GM12878 (cell line): Measurements from ENCODE around the gene ADARB1. TPM values are rescaled to one million over a fixed set of nuclear protein-coding genes. Genes with fewer than 3 reads are reported as not detected.

Source experiments
- ATAC-seq: fragments of 200-7000 bp; cut with Tn5 transposase; 3 replicates; pipeline ENCODE4 v1.9.1; 2020; ENCODE audit warnings: mild to moderate bottlenecking, moderate library complexity
- BruUV-seq: library from RNA; stranded (reverse); fragments of 400-500 nt; replicated peaks from 2 replicates; lab custom pipeline; 2021; lab: Mats Ljungman, UMichigan
- CTCF ChIA-PET: fragments of 300-600 bp; sonication (Branson Sonifier 250); formaldehyde crosslinking; extraction: SDS; loops from one replicate; lab custom pipeline; 2021; ENCODE audit warnings: inconsistent platforms; lab: Yijun Ruan, JAX
- POLR2A ChIA-PET: fragments of 350-600 bp; formaldehyde crosslinking; extraction: SDS; loops from one replicate; lab custom pipeline; 2021; ENCODE audit warnings: inconsistent platforms; lab: Charles Lee
- RAD21 ChIA-PET: fragments of 300-600 bp; sonication (Branson Sonifier 250); formaldehyde crosslinking; loops from one replicate; lab custom pipeline; 2023; ENCODE audit warnings: antibody characterized with exemption; ENCODE audit not compliant: unreplicated experiment; lab: Charles Lee
- SMC1A ChIA-PET: fragments of 300-600 bp; sonication (Branson Sonifier 250); formaldehyde crosslinking; loops from one replicate; lab custom pipeline; 2023; ENCODE audit not compliant: unreplicated experiment, uncharacterized antibody; lab: Charles Lee
- DNase-seq: peaks from one replicate; pipeline ENCODE4 v3.0.0-alpha.2; 2011; ENCODE audit warnings: low read depth, low spot score
- FAIRE-seq: peaks from 3 replicates; lab custom pipeline; 2011; peaks lifted over from hg19 to GRCh38; lab: Jason Lieb, UNC
- H2AFZ ChIP-seq: 2 replicates; pipeline ENCODE4 v1.6.0; 2011; ENCODE audit warnings: low read depth, low read length, control low read depth; ENCODE audit not compliant: control insufficient read depth
- H3K27ac ChIP-seq: 2 replicates; pipeline ENCODE4 v1.5.1; 2011; ENCODE audit warnings: control low read depth; ENCODE audit not compliant: control insufficient read depth, insufficient read depth
- H3K27me3 ChIP-seq, 2 experiments: replicated peaks in 1 of 2; 2 replicates each; pipeline versions ENCODE4 v1.6.0 to v1.6.1; 2011; ENCODE audit warnings: low read length in 1 of 2; ENCODE audit not compliant: control insufficient read depth in 2 of 2, insufficient read depth in 2 of 2
- H3K36me3 ChIP-seq, 2 experiments: 2 replicates each; pipeline ENCODE4 v1.5.1; 2011; ENCODE audit warnings: low read length in 1 of 2; ENCODE audit not compliant: control insufficient read depth in 2 of 2, insufficient read depth in 2 of 2
- H3K4me1 ChIP-seq: 2 replicates; pipeline ENCODE4 v1.6.1; 2011; ENCODE audit warnings: mild to moderate bottlenecking, low read length, moderate library complexity, mixed read lengths; ENCODE audit not compliant: control insufficient read depth, insufficient read depth
- H3K4me2 ChIP-seq: 2 replicates; pipeline ENCODE4 v1.6.0; 2011; ENCODE audit warnings: control low read depth; ENCODE audit not compliant: control insufficient read depth, insufficient read depth
- H3K4me3 ChIP-seq: fragments of 200-600 bp; sonication (generic); 2 replicates; pipeline ENCODE4 v1.5.1; 2016
- H3K79me2 ChIP-seq: 2 replicates; pipeline ENCODE4 v1.6.0; 2011; ENCODE audit warnings: low read length; ENCODE audit not compliant: control insufficient read depth, insufficient read depth
- H3K9ac ChIP-seq: 2 replicates; pipeline ENCODE4 v1.8.0; 2011; ENCODE audit warnings: low read length, control low read depth, mixed read lengths; ENCODE audit not compliant: control insufficient read depth, insufficient read depth
- H3K9me3 ChIP-seq: replicated peaks from 3 replicates; pipeline ENCODE4 v1.5.1; 2011; ENCODE audit warnings: mild to moderate bottlenecking, low read length; ENCODE audit not compliant: control insufficient read depth, insufficient read depth
- H4K20me1 ChIP-seq: 2 replicates; pipeline ENCODE4 v1.6.0; 2011; ENCODE audit not compliant: control insufficient read depth, insufficient read depth
- ASH2L ChIP-seq: fragments of 300-600, 200-600 bp; sonication (generic); IDR thresholded peaks from 2 replicates; pipeline ENCODE4 v1.6.1; 2017; ENCODE audit warnings: low read depth, mild to moderate bottlenecking, borderline replicate concordance
- BACH1 ChIP-seq: fragments of 450-650 bp; IDR thresholded peaks from 2 replicates; pipeline ENCODE4 v1.6.1; 2017; ENCODE audit warnings: mild to moderate bottlenecking, borderline replicate concordance
- BHLHE40 ChIP-seq, 2 experiments: fragments of 450-650 bp in 1 of 2; IDR thresholded peaks; 2 replicates each; pipeline ENCODE4 v1.6.1; 2011 to 2017; ENCODE audit warnings: low read depth in 2 of 2, borderline replicate concordance in 1 of 2, improper control_type of control experiment in 1 of 2, low read length in 1 of 2, mild to moderate bottlenecking in 1 of 2
- BMI1 ChIP-seq: fragments of 450-650 bp; IDR thresholded peaks from 2 replicates; pipeline ENCODE4 v1.6.1; 2016; ENCODE audit warnings: mild to moderate bottlenecking, moderate library complexity, borderline replicate concordance
- CTCF ChIP-seq, 3 experiments: IDR thresholded peaks in 2 of 3; conservative IDR thresholded peaks in 1 of 3; 2 replicates each; pipeline ENCODE4 v1.5.1; 2011; ENCODE audit warnings: low read depth in 3 of 3, low read length in 3 of 3, mild to moderate bottlenecking in 3 of 3, control low read depth in 2 of 3, moderate library complexity in 2 of 3, inconsistent platforms in 1 of 3, mixed read lengths in 1 of 3; ENCODE audit not compliant: control insufficient read depth in 2 of 3, insufficient read depth in 1 of 3; ENCODE audit errors: extremely low read depth in 1 of 3
- E2F4 ChIP-seq: IDR thresholded peaks from 2 replicates; pipeline ENCODE4 v1.6.1; 2012; ENCODE audit warnings: low read depth, low read length, improper control_type of control experiment
- E2F8 ChIP-seq: fragments of 450-650 bp; IDR thresholded peaks from 2 replicates; pipeline ENCODE4 v1.6.1; 2018; ENCODE audit warnings: mild to moderate bottlenecking, low read depth, moderate library complexity; ENCODE audit not compliant: partially characterized antibody
- KLF5 ChIP-seq: fragments of 450-650 bp; IDR thresholded peaks from 2 replicates; pipeline ENCODE4 v1.6.1; 2014; ENCODE audit warnings: mild to moderate bottlenecking; ENCODE audit not compliant: partially characterized antibody
- MAX ChIP-seq: IDR thresholded peaks from 2 replicates; pipeline ENCODE4 v1.6.1; 2012; ENCODE audit warnings: low read depth, low read length, improper control_type of control experiment
- NFYA ChIP-seq: IDR thresholded peaks from 2 replicates; pipeline ENCODE4 v1.6.1; 2011; ENCODE audit warnings: low read depth, mild to moderate bottlenecking, low read length, improper control_type of control experiment, borderline replicate concordance
- YBX1 ChIP-seq: fragments of 450-650 bp; IDR thresholded peaks from 2 replicates; pipeline ENCODE4 v1.6.1; 2016; ENCODE audit warnings: antibody characterized with exemption
- ZNF274 ChIP-seq: IDR thresholded peaks from one replicate; pipeline ENCODE4 v1.8.0; 2011; ENCODE audit not compliant: insufficient read length, insufficient read depth
- WGBS: methylation state at CpG from one replicate; pipeline ENCODE4 v1.1.6; 2016; ENCODE audit warnings: low lambda C conversion rate; ENCODE audit not compliant: insufficient replicate concordance, insufficient coverage; ENCODE audit errors: missing lambda C conversion rate; 5-methylcytosine and 5-hydroxymethylcytosine counted together
- in situ Hi-C: fragments of 300-500 bp; cut with MboI; formaldehyde crosslinking; loops from 9 replicates; pipeline ENCODE4 v1.14.3; 2018; ENCODE audit warnings: mixed read lengths
- intact Hi-C: fragments of 100-400 bp; cut with micrococcal nuclease; formaldehyde crosslinking; loops from one replicate; pipeline ENCODE4 v1.14.2; 2022; ENCODE audit not compliant: unreplicated experiment
- polyA plus RNA-seq, 11 experiments: library from polyadenylated mRNA; depleted of rRNA in 4 of 11; unstranded in 6 of 11; stranded (reverse) in 5 of 11; fragments of >200 nt; fragmentation: Nextera tagmentation in 4 of 11; fragmentation: Illumina TruSeq in 1 of 11; extraction: Ambion mirVana in 4 of 11; extraction: Trizol in 1 of 11; gene quantifications; 1 replicate in 1 of 11; 2 replicates in 10 of 11; pipeline versions ENCODE4 v1.2.1 to v1.2.3, GENCODE V29; 2011 to 2016; ENCODE audit warnings: inconsistent platforms in 2 of 11, missing spikeins in 2 of 11, low read depth in 1 of 11
- total RNA-seq, 4 experiments: library from RNA; depleted of rRNA in 3 of 4; stranded (reverse); fragments of >200 nt in 3 of 4; fragmentation: Illumina TruSeq in 1 of 4; extraction: Trizol in 1 of 4; gene quantifications; 2 replicates each; pipeline versions ENCODE4 v1.2.1 to v1.2.3, GENCODE V29; 2013 to 2021

Gene ADARB1
- total and polyA plus RNA-seq, 10 of the 15 experiments (the other 5 are each of a cell fraction or from before 2014, with no cell fraction given), result 5.7 to 61.7 (median 25.3) TPM

GRCh38 chr21:45109831-45110492 lies 35.6 kb downstream of the ADARB1 start (continued):
- TF ChIP-seq BACH1, result peak; percentile 52; the same call in 1 of the 2 replicates

- intact Hi-C loops, result loop anchor here (2.0 kb wide), 1 partner anchor 14 kb away; no protein-coding TSS in a partner anchor
- H3K27me3 ChIP-seq, result no peaks in the 10 kb centered on the region; a peak in 1 of 4 replicates
- H3K4me3 ChIP-seq, result peak overlapping the region; percentile 54
- in situ Hi-C loops, result no loop called here
- DNase-seq (no peak), FAIRE-seq (no peak), ATAC-seq (peak; percentile 73)
- RAD21 ChIA-PET, result interaction anchor here (1.0 to 4.1 kb wide), 9 partner anchors 9 to 236 kb away, joined by 3 to 98 read pairs (median 4); no protein-coding TSS in a partner anchor
- H3K36me3 ChIP-seq, result no peaks in the 10 kb centered on the region
- no peaks in the 10 kb centered on the region; the same call in 1 of the 2 replicates for H4K20me1 ChIP-seq
- peaks cover 8% of the 10 kb centered on the region; the same call in 2 of the 3 replicates for H3K9me3 ChIP-seq
- POLR2A ChIA-PET, result interaction anchor here (0.7 to 2.3 kb wide), 6 partner anchors 8 to 32 kb away, joined by 3 to 11 read pairs (median 7); no protein-coding TSS in a partner anchor
- peak overlapping the region; percentile 92 for H3K4me2 ChIP-seq
- WGBS, result 14% methylated on average over 18 of the region's 18 CpGs
- SMC1A ChIA-PET, result interaction anchor here (0.8 to 18.3 kb wide), 8 partner anchors 9 to 35 kb away, joined by 3 to 560 read pairs (median 6); no protein-coding TSS in a partner anchor
- BruUV-seq, result no TSS peak
- H3K9ac ChIP-seq, result peak overlapping the region; percentile 31; the same call in 1 of the 2 replicates
- CTCF ChIA-PET, result interaction anchor here (0.7 to 9.2 kb wide), 10 partner anchors 9 to 181 kb away, joined by 3 to 170 read pairs (median 6); no protein-coding TSS in a partner anchor
- peaks cover 39% of the 10 kb centered on the region for H3K4me1 ChIP-seq
- no peaks in the 10 kb centered on the region for H3K79me2 ChIP-seq
- H3K27ac ChIP-seq, result peak overlapping the region; percentile 74
- peak overlapping the region; percentile 5; the same call in 1 of the 2 replicates for H2AFZ ChIP-seq
- TF ChIP-seq ASH2L (no peak), E2F4 (no peak), CTCF (IDR thresholded peaks at IDR 0.05 in 2 of 3, conservative IDR thresholded peaks at IDR 0.05 in 1 of 3; ENCODE audit: control insufficient read depth in 2 of 3, extremely low read depth in 1 of 3, insufficient read depth in 1 of 3, low read depth in 3 of 3, low read length in 3 of 3) (no peak; a peak in 1 of 6 replicates), YBX1 (no peak), MAX (no peak), NFYA (no peak), E2F8 (no peak), KLF5 (no peak), ZNF274 (no peak), BMI1 (no peak), BHLHE40 (IDR thresholded peaks at IDR 0.05; ENCODE audit: borderline replicate concordance in 1 of 2, low read depth in 2 of 2, low read length in 1 of 2) (peak in 1 of 2 experiments; percentile 35; a peak in 1 of 4 replicates)
These were observed 36.7 kb downstream of the ADARB1 start for GRCh38 chr21:45110873-45111624.
